ENCODE measurements around the gene SNX21. TPM values are rescaled to one million over a fixed set of nuclear protein-coding genes. Genes with fewer than 3 reads are reported as not detected.

Gene SNX21
- total and polyA plus RNA-seq, 12 donors, result 15.4 to 27.0 (median 18.5) TPM

DNA sequence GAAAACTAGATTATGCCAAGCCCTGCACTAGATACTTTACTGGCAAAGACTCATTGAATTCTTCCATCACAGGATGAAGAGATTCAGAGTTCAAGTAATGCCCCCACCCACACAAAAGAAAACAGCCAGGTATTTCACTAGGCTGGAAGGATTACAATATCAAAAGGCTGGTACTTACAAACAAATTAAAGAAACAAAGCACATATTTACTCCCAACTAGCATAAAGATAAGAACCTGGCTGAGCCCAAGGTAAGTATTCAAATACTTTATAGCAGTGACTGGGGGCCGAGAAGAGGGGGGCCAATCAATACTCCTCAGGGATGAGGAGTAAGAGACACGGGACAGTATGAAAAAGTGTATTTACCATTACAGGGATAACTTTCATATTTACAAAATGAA lies 19.9 kb downstream of the SNX21 start:
- WGBS, 2 donors, result 87 to 89% methylated on average over 2 of the region's 2 CpGs
- TF ChIP-seq, protein P1, sequence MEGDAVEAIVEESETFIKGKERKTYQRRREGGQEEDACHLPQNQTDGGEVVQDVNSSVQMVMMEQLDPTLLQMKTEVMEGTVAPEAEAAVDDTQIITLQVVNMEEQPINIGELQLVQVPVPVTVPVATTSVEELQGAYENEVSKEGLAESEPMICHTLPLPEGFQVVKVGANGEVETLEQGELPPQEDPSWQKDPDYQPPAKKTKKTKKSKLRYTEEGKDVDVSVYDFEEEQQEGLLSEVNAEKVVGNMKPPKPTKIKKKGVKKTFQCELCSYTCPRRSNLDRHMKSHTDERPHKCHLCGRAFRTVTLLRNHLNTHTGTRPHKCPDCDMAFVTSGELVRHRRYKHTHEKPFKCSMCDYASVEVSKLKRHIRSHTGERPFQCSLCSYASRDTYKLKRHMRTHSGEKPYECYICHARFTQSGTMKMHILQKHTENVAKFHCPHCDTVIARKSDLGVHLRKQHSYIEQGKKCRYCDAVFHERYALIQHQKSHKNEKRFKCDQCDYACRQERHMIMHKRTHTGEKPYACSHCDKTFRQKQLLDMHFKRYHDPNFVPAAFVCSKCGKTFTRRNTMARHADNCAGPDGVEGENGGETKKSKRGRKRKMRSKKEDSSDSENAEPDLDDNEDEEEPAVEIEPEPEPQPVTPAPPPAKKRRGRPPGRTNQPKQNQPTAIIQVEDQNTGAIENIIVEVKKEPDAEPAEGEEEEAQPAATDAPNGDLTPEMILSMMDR (IDR thresholded peaks at IDR 0.05), result no peak
- intact Hi-C loops (cut with DNase I), result no loop called here
- no peak for ATAC-seq
- H3K4me1 ChIP-seq, result peaks cover 10 to 44% (median 32%) of the 10 kb centered on the region in 9 donors
- H3K4me3 ChIP-seq, result no peak overlapping the region
- no peaks in the 10 kb centered on the region for H3K9me3 ChIP-seq
- peaks cover 0 to 65% (median 0%) of the 10 kb centered on the region in 9 donors for H3K36me3 ChIP-seq
- no peak for DNase-seq
- no peak overlapping the region for H3K27ac ChIP-seq
- no peaks in the 10 kb centered on the region for H3K27me3 ChIP-seq

DNA sequence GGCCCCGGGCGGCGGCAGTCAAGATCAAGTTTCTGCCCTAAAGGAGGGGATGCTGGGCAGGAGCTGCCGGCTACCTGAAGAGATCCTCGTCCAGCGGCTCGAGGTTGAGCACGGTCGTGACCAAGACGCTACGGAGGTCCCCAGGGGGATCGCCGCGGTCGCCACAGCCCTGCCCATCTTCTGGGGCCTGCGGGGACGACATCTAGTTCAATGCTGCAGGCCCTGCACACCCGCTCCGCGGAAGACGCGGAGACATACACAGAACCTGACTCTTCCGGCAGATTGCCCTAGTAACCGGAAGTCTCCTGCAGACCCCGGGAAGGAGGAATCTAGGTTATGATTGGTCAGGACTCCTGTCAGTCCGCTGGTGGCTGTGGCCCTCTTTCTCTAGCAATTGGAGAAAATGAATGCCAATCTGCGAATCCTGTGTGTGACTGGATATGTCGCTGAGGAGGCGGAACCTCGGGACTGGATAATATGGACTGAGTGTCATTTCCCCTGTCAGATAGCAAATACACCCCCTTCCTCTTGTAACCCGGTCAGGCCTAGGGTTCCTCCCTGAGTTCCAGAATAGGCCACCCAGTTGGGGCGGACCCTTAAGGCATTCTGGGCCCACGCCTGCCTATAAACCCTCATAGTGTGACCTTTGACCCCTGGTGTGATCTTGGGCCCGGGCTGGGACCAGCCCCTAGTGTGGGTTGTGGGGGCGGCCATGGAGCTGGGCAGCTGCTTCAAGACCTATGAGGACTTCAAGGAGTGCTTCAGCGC lies 23.7 kb downstream of the SNX21 start, which contains the start of the genes ACOT8 and ZSWIM3:
ACOT8 (minus strand) TSS at position 279 of the 768 bp plus-strand sequence; CDS start at position 202, 77 bp downstream.
ZSWIM3 (plus strand) TSS at position 501 of the 768 bp plus-strand sequence; CDS start at position 713, 212 bp downstream.
- intact Hi-C loops (cut with DNase I), result loop anchor here in 1 of 10 donors (2.0 kb wide), 1 partner anchor 22 kb away; no protein-coding TSS in a partner anchor
- no peaks in the 10 kb centered on the region for H3K27me3 ChIP-seq
- DNase-seq, result peak; percentile 80 to 100
- 1% methylated on average over 36 of the region's 36 CpGs for WGBS, 2 donors
- peak; percentile 97 to 99 (median 99) for ATAC-seq
- H3K36me3 ChIP-seq, result peaks cover 0 to 36% (median 0%) of the 10 kb centered on the region in 9 donors
- H3K27ac ChIP-seq, result peak within 1 kb of the TSS; percentile 7 to 96 (median 87)
- peaks cover 10 to 42% (median 35%) of the 10 kb centered on the region in 9 donors for H3K4me1 ChIP-seq
- H3K9me3 ChIP-seq, result no peaks in the 10 kb centered on the region
- peak within 1 kb of the TSS; percentile 60 to 99 (median 86) for H3K4me3 ChIP-seq
- TF ChIP-seq, protein P1 (IDR thresholded peaks at IDR 0.05), result no peak

DNA sequence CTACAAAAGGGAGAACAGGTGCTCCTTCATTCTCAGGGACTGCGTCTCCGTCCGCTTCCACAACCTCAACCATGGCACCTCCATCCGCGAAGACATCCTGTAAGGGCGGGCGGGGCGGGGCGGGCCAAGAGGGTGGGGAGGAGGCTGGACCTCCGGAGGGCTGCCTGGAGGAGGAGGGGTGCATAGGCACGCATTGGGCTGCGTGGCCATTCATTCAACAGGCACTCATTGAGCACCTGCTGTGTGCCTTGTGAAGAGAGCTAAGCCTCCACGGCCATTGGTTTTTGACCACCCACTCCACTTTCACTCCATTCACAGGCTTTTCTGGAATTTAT lies 24.2 kb downstream of the SNX21 start:
- WGBS, 2 donors, result 11 to 12% methylated on average over 13 of the region's 13 CpGs
- ATAC-seq, result peak in 3 of 8 donors; percentile 15 to 26 (median 24)
- Histone ChIP-seq H3K4me3 (peak overlapping the region; percentile 60 to 99 (median 86)), H3K27ac (peak overlapping the region in 9 of 10 donors; percentile 77 to 96 (median 88)), H3K27me3 (no peaks in the 10 kb centered on the region), H3K36me3 (peaks cover 0 to 30% (median 0%) of the 10 kb centered on the region in 9 donors), H3K4me1 (peaks cover 10 to 42% (median 35%) of the 10 kb centered on the region in 9 donors), H3K9me3 (no peaks in the 10 kb centered on the region)
- intact Hi-C loops (cut with DNase I), result loop anchor here in 1 of 10 donors (2.0 kb wide), 1 partner anchor 23 kb away; no protein-coding TSS in a partner anchor
- TF ChIP-seq, protein P1 (IDR thresholded peaks at IDR 0.05), result no peak
- no peak for DNase-seq

DNA sequence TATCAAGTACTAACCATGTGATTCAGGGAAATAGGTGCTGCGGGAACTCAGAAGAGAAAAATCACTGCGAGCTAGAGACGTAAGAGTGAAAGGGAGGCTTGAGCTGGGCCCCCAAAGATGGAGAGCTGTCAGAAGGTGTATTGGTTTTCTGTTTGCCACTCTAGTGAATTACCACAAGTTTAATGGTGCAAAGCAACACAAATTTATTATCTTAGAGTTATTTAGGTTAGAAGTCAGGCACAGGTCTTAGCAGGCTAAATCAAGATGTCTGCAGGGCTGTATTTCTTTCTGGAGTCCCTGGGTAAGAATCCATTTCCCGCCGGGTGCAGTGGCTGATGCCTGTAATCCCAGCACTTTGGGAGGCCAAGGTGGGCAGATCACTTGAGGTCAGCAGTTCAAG lies 26.3 kb downstream of the SNX21 start:
- 94 to 96% methylated on average over 5 of the region's 5 CpGs for WGBS, 2 donors
- ATAC-seq, result no peak
- intact Hi-C loops (cut with DNase I), result no loop called here

More for the DNA sequence above, 26.3 kb downstream of the SNX21 start:
- Histone ChIP-seq H3K27me3 (no peaks in the 10 kb centered on the region), H3K36me3 (peaks cover 0 to 10% (median 0%) of the 10 kb centered on the region in 9 donors), H3K9me3 (no peaks in the 10 kb centered on the region), H3K27ac (no peak overlapping the region), H3K4me1 (peaks cover 10 to 33% (median 31%) of the 10 kb centered on the region in 9 donors), H3K4me3 (no peak overlapping the region)
- DNase-seq, result no peak
- TF ChIP-seq, protein P1 (IDR thresholded peaks at IDR 0.05), result no peak

Data from heart right ventricle (tissue), 16 donors.